ENCODE measurements around the gene RIPOR1.
A peak's percentile ranks its signal among the peaks of the same experiment; 100 is the strongest.
"Not testable (repeated sequence)": the region's sequence is repeated elsewhere in the genome, so short reads cannot be mapped to it uniquely, and the experiment has no call there.

Gene RIPOR1

GRCh38 chr16:67526149-67526791, 2.4 kb upstream of the RIPOR1 start:
- no peak for DNase-seq (ENCODE audit: low spot score)
- TF ChIP-seq CTCF (IDR thresholded peaks at IDR 0.05; ENCODE audit: extremely low read depth, insufficient read depth, missing control alignments): no peak
- in situ Hi-C loops (cut with MboI; ENCODE audit: low pct_unique_long_range_greater_than_20kb, low sequenced_read_pairs, unreplicated experiment): loop anchor here (25.0 kb wide), 1 partner anchor 386 kb away; no protein-coding TSS in a partner anchor

GRCh38 chr16:67528870-67529581, 397 bp downstream of the RIPOR1 start:
- DNase-seq (ENCODE audit: low spot score): peak; percentile 69
- TF ChIP-seq CTCF (IDR thresholded peaks at IDR 0.05; ENCODE audit: extremely low read depth, insufficient read depth, missing control alignments): no peak
- in situ Hi-C loops (cut with MboI; ENCODE audit: low pct_unique_long_range_greater_than_20kb, low sequenced_read_pairs, unreplicated experiment): loop anchor here (25.0 kb wide), 1 partner anchor 383 kb away; no protein-coding TSS in a partner anchor

GRCh38 chr16:67529582-67530012, 968 bp downstream of the RIPOR1 start:
- in situ Hi-C loops (cut with MboI; ENCODE audit: low pct_unique_long_range_greater_than_20kb, low sequenced_read_pairs, unreplicated experiment): loop anchor here (10.0 to 25.0 kb wide), 2 partner anchors 125 to 383 kb away; no protein-coding TSS in a partner anchor
- no peak for TF ChIP-seq CTCF (IDR thresholded peaks at IDR 0.05; ENCODE audit: extremely low read depth, insufficient read depth, missing control alignments)
- peak; percentile 42 for DNase-seq (ENCODE audit: low spot score)

GRCh38 chr16:67530013-67530939, 1.6 kb downstream of the RIPOR1 start:
- peak; percentile 81 for DNase-seq (ENCODE audit: low spot score)
- TF ChIP-seq CTCF (IDR thresholded peaks at IDR 0.05; ENCODE audit: extremely low read depth, insufficient read depth, missing control alignments): no peak
- in situ Hi-C loops (cut with MboI; ENCODE audit: low pct_unique_long_range_greater_than_20kb, low sequenced_read_pairs, unreplicated experiment): loop anchor here (10.0 to 25.0 kb wide), 2 partner anchors 125 to 382 kb away; no protein-coding TSS in a partner anchor

- TF ChIP-seq CTCF (IDR thresholded peaks at IDR 0.05; ENCODE audit: extremely low read depth, insufficient read depth, missing control alignments): no peak
- in situ Hi-C loops (cut with MboI; ENCODE audit: low pct_unique_long_range_greater_than_20kb, low sequenced_read_pairs, unreplicated experiment): loop anchor here (10.0 to 25.0 kb wide), 2 partner anchors 124 to 381 kb away; no protein-coding TSS in a partner anchor
- no peak for DNase-seq (ENCODE audit: low spot score)
Measured at GRCh38 chr16:67531247-67531646, 2.6 kb downstream of the RIPOR1 start.

GRCh38 chr16:67533024-67533560, 4.5 kb downstream of the RIPOR1 start:
- in situ Hi-C loops (cut with MboI; ENCODE audit: low pct_unique_long_range_greater_than_20kb, low sequenced_read_pairs, unreplicated experiment): loop anchor here (10.0 to 25.0 kb wide), 2 partner anchors 122 to 379 kb away; no protein-coding TSS in a partner anchor
- no peak for DNase-seq (ENCODE audit: low spot score)
- TF ChIP-seq CTCF (IDR thresholded peaks at IDR 0.05; ENCODE audit: extremely low read depth, insufficient read depth, missing control alignments): no peak

GRCh38 chr16:67533987-67534386, 5.4 kb downstream of the RIPOR1 start:
- in situ Hi-C loops (cut with MboI; ENCODE audit: low pct_unique_long_range_greater_than_20kb, low sequenced_read_pairs, unreplicated experiment): loop anchor here (10.0 to 25.0 kb wide), 2 partner anchors 121 to 378 kb away; no protein-coding TSS in a partner anchor
- not testable (repeated sequence) for DNase-seq (ENCODE audit: low spot score)

Measured in GM13977 (cell line).